Measurements from ENCODE around the gene SPATA16. TPM values are rescaled to one million over a fixed set of nuclear protein-coding genes. Genes with fewer than 3 reads are reported as not detected.

The SPATA16 gene
- total RNA-seq = not detected in 2 replicates

DNA sequence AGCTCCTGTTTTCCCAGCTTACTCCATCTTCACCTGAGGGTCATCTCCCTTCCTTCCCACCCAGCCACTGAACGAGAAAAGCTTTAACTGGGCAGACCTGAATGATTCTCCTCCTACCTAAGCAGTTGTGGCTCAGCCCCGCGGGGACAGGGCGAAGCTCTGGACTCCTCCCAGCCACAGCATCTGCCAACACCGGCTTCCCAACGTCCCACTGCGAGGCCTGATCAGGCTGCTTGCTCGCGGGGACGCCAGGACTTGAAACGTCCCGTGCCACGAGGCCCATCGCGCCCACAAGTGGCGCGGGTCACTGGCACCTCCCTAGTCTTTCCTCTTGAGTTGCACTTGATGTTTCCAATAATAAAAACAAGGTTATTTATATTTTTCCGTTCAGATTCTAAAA is at the start of gene SPATA16:
Gene SPATA16, minus strand, starts transcription at position 250 of the 400 bp plus-strand sequence. CDS start 23,504 bp downstream, outside the sequence.

